Measurements from ENCODE around the gene LMNB1.

GRCh38 chr5:126837906-126838539 lies 61.1 kb downstream of the LMNB1 start:
- TF ChIP-seq CTCF (optimal IDR thresholded peaks at IDR 0.05 in 1 of 3, IDR thresholded peaks at IDR 0.05 in 1 of 3, conservative IDR thresholded peaks at IDR 0.05 in 1 of 3; ENCODE audit: extremely low read depth in 1 of 3, insufficient read depth in 2 of 3, low read length in 3 of 3) (peak in 2 of 3 experiments; percentile 17 to 21), EZH2 (IDR thresholded peaks at IDR 0.05; ENCODE audit: low read length) (no peak)

Measured in keratinocyte (primary cell).